GM23338 (cell line): Measurements from ENCODE around the gene PHTF1.

ENCODE experiments used
- CTCF ChIP-seq, 2 experiments: fragments of 200-600 bp in 1 of 2; sonication (generic) in 1 of 2; conservative IDR thresholded peaks; 2 replicates each; pipeline versions ENCODE4 v1.5.1 to v1.6.1; 2016 to 2017; ENCODE audit warnings: antibody characterized with exemption in 2 of 2, low read depth in 2 of 2, mild to moderate bottlenecking in 2 of 2, moderate library complexity in 1 of 2
- ETS1 ChIP-seq: IDR thresholded peaks from 2 replicates; pipeline ENCODE4 v1.6.1; 2016; ENCODE audit warnings: antibody characterized with exemption
- EZH2 ChIP-seq: fragments of 200-600 bp; sonication (generic); IDR thresholded peaks from one replicate; pipeline ENCODE4 v1.8.0; 2017; ENCODE audit warnings: antibody characterized with exemption, mild to moderate bottlenecking, low read depth; ENCODE audit not compliant: unreplicated experiment
- EZH2phosphoT487 ChIP-seq: fragments of 200-600 bp; sonication (generic); IDR thresholded peaks from one replicate; pipeline ENCODE4 v1.8.1; 2018; ENCODE audit warnings: antibody characterized with exemption; ENCODE audit not compliant: unreplicated experiment
- JUNB ChIP-seq: IDR thresholded peaks from one replicate; pipeline ENCODE4 v1.6.1; 2016; ENCODE audit warnings: antibody characterized with exemption; ENCODE audit not compliant: unreplicated experiment
- POLR2AphosphoS5 ChIP-seq: IDR thresholded peaks from 2 replicates; pipeline ENCODE4 v1.6.1; 2016; ENCODE audit warnings: antibody characterized with exemption, low read depth
- REST ChIP-seq: IDR thresholded peaks from one replicate; pipeline ENCODE4 v1.6.1; 2018; ENCODE audit warnings: antibody characterized with exemption; ENCODE audit not compliant: unreplicated experiment
- STAT1 ChIP-seq: IDR thresholded peaks from one replicate; pipeline ENCODE4 v1.6.1; 2016; ENCODE audit warnings: antibody characterized with exemption; ENCODE audit not compliant: unreplicated experiment
- ZNF114 ChIP-seq: fragments of 250-450 bp; sonication (Bioruptor Pico); IDR thresholded peaks from 2 replicates; pipeline ENCODE4 v1.5.0; 2020; ENCODE audit warnings: mild to moderate bottlenecking, moderate library complexity

- no peak for TF ChIP-seq CTCF (conservative IDR thresholded peaks at IDR 0.05; ENCODE audit: low read depth in 2 of 2)
- TF ChIP-seq POLR2AphosphoS5 = no peak
- TF ChIP-seq EZH2 = no peak
- TF ChIP-seq EZH2phosphoT487 = no peak
- TF ChIP-seq ETS1 = no peak
- TF ChIP-seq REST = no peak
- TF ChIP-seq JUNB = no peak
- no peak for TF ChIP-seq STAT1
- TF ChIP-seq ZNF114 (CRISPR knock-in tag) = no peak
Measured at GRCh38 chr1:113782406-113782805, 23.1 kb upstream of the PHTF1 start.
